GM10266 (cell line): Measurements from ENCODE around the gene NOP10.

ENCODE experiments used
- DNase-seq: peaks from one replicate; pipeline ENCODE4 v3.0.0; 2012; ENCODE audit errors: extremely low spot score
- TF ChIP-seq, protein P1 (sequence below): IDR thresholded peaks from 2 replicates; pipeline ENCODE4 v1.5.1; 2012; ENCODE audit warnings: mild to moderate bottlenecking, low read depth; ENCODE audit not compliant: control insufficient read depth, insufficient read depth; ENCODE audit errors: missing control alignments

Gene NOP10

DNA sequence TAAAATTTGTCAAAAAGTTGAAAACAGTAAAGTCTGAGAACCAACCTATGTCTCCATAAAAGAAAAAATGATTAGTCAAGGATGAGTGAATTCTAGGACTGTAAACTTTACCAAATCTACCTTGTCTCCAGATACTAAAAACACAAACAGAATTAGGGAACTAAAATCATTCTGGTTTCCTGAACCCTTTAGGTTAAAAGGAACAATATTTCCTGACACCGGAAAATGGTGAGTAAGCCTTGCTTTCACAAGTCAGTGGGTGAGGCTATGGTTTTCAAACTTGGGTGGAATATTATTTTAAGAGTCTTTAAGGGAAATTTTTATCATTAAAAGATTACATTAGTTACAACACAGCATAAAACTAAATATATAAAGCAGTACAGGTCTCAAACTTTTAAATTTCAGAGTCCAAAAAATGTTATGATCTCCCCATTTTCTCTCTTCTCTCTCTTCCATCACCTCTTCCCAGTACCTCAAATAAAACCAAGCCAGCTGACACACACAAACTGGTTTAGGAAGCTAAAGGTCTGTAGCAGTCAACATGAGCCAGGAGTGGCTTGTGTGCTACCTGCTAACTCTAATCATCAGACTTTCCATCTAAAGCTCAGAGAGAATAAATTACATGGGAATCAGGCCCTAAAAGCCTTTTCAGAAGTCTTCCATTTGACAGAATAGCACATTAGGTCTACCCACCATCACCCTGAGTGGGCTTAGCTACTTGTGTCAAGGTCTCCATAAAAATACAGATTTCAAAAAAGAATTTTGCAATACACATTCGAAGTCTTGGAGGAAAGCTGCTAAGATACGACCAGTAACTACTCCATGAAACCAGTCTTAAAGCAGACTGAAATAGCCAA is 7.5 kb downstream of the NOP10 start:
- no peak for DNase-seq
- TF ChIP-seq, protein P1, sequence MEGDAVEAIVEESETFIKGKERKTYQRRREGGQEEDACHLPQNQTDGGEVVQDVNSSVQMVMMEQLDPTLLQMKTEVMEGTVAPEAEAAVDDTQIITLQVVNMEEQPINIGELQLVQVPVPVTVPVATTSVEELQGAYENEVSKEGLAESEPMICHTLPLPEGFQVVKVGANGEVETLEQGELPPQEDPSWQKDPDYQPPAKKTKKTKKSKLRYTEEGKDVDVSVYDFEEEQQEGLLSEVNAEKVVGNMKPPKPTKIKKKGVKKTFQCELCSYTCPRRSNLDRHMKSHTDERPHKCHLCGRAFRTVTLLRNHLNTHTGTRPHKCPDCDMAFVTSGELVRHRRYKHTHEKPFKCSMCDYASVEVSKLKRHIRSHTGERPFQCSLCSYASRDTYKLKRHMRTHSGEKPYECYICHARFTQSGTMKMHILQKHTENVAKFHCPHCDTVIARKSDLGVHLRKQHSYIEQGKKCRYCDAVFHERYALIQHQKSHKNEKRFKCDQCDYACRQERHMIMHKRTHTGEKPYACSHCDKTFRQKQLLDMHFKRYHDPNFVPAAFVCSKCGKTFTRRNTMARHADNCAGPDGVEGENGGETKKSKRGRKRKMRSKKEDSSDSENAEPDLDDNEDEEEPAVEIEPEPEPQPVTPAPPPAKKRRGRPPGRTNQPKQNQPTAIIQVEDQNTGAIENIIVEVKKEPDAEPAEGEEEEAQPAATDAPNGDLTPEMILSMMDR, result no peak

DNA sequence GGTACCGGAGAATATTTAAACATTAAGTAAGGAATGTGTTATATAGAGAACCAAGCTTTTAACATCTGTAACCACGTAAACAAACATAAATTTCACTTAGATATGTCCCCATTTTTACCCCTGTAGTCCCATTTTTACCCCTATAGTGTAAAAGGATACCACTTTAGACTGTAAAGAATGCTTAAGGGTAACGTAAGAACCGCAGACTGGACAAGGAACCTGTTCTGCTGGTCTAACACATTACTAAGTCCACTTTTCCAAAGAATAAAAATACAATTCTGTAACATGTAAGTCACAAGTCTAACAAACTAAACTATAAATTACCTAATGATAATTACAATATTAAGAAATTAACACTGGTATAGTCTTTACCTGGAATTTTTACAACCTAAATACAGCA is 8.3 kb downstream of the NOP10 start:
- TF ChIP-seq, protein P1, result no peak
- DNase-seq, result no peak

DNA sequence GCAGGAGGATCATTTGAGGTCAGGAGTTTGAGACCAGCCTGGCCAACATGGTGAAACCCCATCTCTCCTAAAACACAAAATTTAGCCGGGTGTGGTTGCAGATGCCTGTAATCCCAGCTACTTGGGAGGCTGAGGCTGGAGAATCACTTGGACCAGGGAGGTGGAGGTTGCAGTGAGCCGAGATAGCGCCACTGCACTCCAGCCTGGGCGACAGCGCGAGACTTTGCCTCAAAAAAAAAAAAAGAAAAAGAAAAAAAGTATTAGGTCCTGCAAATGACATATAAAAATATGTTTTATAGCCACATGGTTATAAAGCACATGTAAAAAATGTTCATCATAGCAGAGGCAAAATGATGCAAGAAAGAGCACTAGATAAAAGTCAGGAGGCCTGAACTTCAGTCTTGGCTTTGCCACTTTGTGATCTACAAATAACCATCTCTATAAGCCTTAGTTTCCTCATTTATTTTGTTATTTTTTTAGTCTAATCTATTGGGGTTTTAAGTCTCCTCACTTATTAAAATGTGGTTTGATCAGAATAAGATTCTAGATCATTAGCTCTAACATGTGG is 10.3 kb downstream of the NOP10 start:
- no peak for DNase-seq
- TF ChIP-seq, protein P1, result no peak

DNA sequence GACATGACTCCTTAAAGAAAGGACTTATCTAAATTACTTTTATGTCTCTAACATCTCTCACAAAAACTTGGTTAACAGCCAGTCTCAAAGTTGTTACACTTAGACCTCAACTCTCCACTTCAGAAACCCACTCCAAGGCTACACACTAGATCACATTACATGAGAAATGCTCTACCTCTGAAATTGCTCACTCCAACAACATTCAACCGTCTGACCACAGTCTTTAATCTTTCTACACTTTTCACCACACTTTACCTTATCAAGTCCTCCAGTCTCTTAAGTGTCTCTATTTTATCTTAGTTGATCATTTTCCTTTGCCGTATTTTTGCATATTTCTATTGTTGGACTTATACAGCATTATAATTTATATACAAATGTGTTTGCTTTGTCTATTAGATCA is 11.1 kb downstream of the NOP10 start:
- TF ChIP-seq, protein P1, result no peak
- no peak for DNase-seq

DNA sequence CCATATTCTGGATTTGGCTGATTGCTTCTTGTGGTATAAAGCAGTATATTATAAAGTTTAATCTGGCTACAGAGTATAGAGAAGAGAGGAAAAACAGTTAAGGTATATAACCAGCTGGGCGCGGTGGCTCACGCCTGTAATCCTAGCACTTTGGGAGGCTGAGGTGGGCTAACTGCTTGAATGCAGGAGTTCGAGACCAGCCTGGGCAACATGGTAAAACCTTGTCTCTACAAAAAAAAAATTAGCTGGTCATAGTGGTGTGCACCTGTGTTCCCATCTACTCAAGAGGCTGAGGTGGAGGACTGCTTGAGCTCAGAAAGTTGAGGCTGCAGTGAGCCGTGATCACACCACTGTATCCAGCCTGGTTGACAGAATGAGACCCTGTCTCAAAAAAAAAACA is 12.7 kb downstream of the NOP10 start:
- DNase-seq, result no peak
- TF ChIP-seq, protein P1, result no peak

DNA sequence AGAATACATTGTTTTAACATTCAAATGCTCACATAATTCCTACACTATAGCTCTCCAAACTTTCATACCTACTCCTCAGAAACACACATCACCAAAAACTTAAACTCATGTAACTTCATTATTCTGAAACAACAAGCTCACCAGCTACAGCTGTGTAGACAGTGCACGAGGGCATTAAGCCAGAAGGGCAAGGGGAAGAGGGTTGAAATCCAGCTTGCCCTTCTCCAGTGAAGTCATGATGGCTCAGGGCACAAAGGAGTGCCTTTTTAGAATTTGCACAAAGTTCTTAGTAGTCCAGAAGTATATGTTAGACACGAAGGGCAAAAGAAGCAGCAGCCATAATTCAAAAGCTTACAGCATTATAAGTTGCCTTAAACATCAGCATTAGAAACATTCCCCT is 13.9 kb downstream of the NOP10 start:
- TF ChIP-seq, protein P1, result no peak
- DNase-seq, result no peak

DNA sequence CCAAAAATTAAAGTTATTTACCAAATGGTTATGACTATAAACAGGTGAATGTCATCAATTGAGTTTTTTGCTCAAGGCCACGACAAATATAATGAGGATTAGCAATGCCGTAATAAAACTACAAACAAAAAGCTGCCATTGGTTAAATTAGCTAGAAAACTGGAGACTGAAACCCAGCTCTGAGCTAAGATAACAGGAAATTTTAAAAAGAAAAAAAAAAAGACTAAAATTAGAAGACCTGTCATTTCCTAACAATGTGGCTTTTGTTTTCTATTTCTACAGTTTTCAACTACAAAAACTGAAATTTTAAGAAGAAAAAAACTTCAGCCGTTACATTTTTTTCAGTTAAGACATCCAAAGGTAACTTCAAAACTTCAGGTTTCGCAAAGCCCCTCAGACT is 15.0 kb downstream of the NOP10 start:
- TF ChIP-seq, protein P1, result no peak
- DNase-seq, result no peak
